HepG2 (cell line): ENCODE measurements around the gene IL31. TPM values are rescaled to one million over a fixed set of nuclear protein-coding genes. Genes with fewer than 3 reads are reported as not detected.

Experiments used
- ATAC-seq: fragments of 200-7000 bp; cut with Tn5 transposase; 3 replicates; pipeline ENCODE4 v1.9.1; 2020; ENCODE audit warnings: mild to moderate bottlenecking, moderate library complexity
- BruUV-seq: library from RNA; stranded (reverse); fragments of 400-500 nt; replicated peaks from 2 replicates; lab custom pipeline; 2021; lab: Mats Ljungman, UMichigan
- CTCF ChIA-PET: fragments of 300-600 bp; formaldehyde crosslinking; extraction: SDS; loops from one replicate; lab custom pipeline; 2021; ENCODE audit warnings: low total read pairs, inconsistent platforms, low intra/inter-chr PET ratio; lab: Yijun Ruan, JAX
- POLR2A ChIA-PET: fragments of 350-600 bp; sonication (Branson Sonifier 250); formaldehyde crosslinking; loops from one replicate; lab custom pipeline; 2020; ENCODE audit warnings: antibody characterized with exemption, inconsistent platforms; lab: Yijun Ruan, JAX
- DNase-seq: peaks from one replicate; pipeline ENCODE4 v3.0.0-alpha.2; 2015; ENCODE audit warnings: low spot score
- FAIRE-seq: peaks from 3 replicates; lab custom pipeline; 2011; peaks lifted over from hg19 to GRCh38; lab: Jason Lieb, UNC
- H2AFZ ChIP-seq: one replicate; pipeline ENCODE4 v1.6.1; 2011; ENCODE audit warnings: low read length, inconsistent platforms
- H3K27ac ChIP-seq: fragments of 300-600 bp; 3 replicates; pipeline ENCODE4 v1.8.0; 2011; ENCODE audit warnings: mixed run types, mild to moderate bottlenecking, mixed read lengths, low read length, inconsistent platforms; ENCODE audit not compliant: insufficient read depth; ENCODE audit errors: extremely low read length
- H3K27me3 ChIP-seq, 2 experiments: fragments of 200-600 bp in 1 of 2; 2 replicates in 1 of 2; 3 replicates in 1 of 2; pipeline versions ENCODE4 v1.6.0 to v1.8.0; 2011; ENCODE audit warnings: low read length in 2 of 2, mild to moderate bottlenecking in 2 of 2, moderate library complexity in 2 of 2, inconsistent platforms in 1 of 2; ENCODE audit not compliant: insufficient read depth in 2 of 2, control insufficient read depth in 1 of 2
- H3K36me3 ChIP-seq, 2 experiments: fragments of 200-600 bp in 1 of 2; replicated peaks in 1 of 2; 2 replicates in 1 of 2; 3 replicates in 1 of 2; pipeline versions ENCODE4 v1.5.1 to v1.8.0; 2011; ENCODE audit warnings: low read length in 2 of 2, inconsistent platforms in 1 of 2; ENCODE audit not compliant: insufficient read depth in 2 of 2, control insufficient read depth in 1 of 2
- H3K4me1 ChIP-seq: 2 replicates; pipeline ENCODE4 v1.5.1; 2012; ENCODE audit warnings: low read length, inconsistent platforms; ENCODE audit not compliant: insufficient read depth
- H3K4me2 ChIP-seq: 2 replicates; pipeline ENCODE4 v1.6.0; 2011; ENCODE audit warnings: low read depth, low read length, inconsistent platforms
- H3K4me3 ChIP-seq, 3 experiments: fragments of 200-600 bp in 1 of 3; sonication (generic), shearing (Covaris generic) in 1 of 3; replicated peaks in 1 of 3; 2 replicates each; pipeline ENCODE4 v1.5.1; 2011 to 2016; ENCODE audit warnings: low read length in 3 of 3, inconsistent platforms in 2 of 3, low read depth in 2 of 3, mild to moderate bottlenecking in 2 of 3, control low read depth in 1 of 3, mixed read lengths in 1 of 3; ENCODE audit not compliant: insufficient read depth in 1 of 3
- H3K79me2 ChIP-seq: one replicate; pipeline ENCODE4 v1.6.1; 2011; ENCODE audit warnings: low read length, inconsistent platforms; ENCODE audit not compliant: insufficient read depth
- H3K9ac ChIP-seq: 2 replicates; pipeline ENCODE4 v1.6.0; 2011; ENCODE audit warnings: mild to moderate bottlenecking, low read depth, low read length, inconsistent platforms; ENCODE audit not compliant: insufficient read depth
- H3K9me3 ChIP-seq: 2 replicates; pipeline ENCODE4 v1.5.1; 2012; ENCODE audit warnings: mild to moderate bottlenecking, low read length
- H4K20me1 ChIP-seq: 2 replicates; pipeline ENCODE4 v1.6.0; 2011; ENCODE audit warnings: inconsistent platforms, mild to moderate bottlenecking, low read length, moderate library complexity; ENCODE audit not compliant: insufficient read depth
- CBFB ChIP-seq: sonication (generic); formaldehyde crosslinking; IDR thresholded peaks from 2 replicates; pipeline ENCODE4 v1.4.0; 2020; ENCODE audit warnings: missing genetic modification reagents
- HMGA1 ChIP-seq: sonication (generic); formaldehyde crosslinking; conservative IDR thresholded peaks from 2 replicates; pipeline ENCODE4 v1.4.0; 2020; ENCODE audit warnings: missing genetic modification reagents
- KLF6 ChIP-seq: IDR thresholded peaks from 2 replicates; pipeline ENCODE4 v1.8.0; 2016; ENCODE audit warnings: missing biosample characterization, missing genetic modification reagents
- LBX2 ChIP-seq: sonication (generic); formaldehyde crosslinking; IDR thresholded peaks from 2 replicates; pipeline ENCODE4 v1.5.0; 2020; ENCODE audit warnings: missing genetic modification reagents, mild to moderate bottlenecking, borderline replicate concordance
- SMAD9 ChIP-seq: sonication (generic); formaldehyde crosslinking; IDR thresholded peaks from 2 replicates; pipeline ENCODE4 v1.5.1; 2020; ENCODE audit warnings: mild to moderate bottlenecking, missing genetic modification reagents
- SNAPC4 ChIP-seq: sonication (generic); formaldehyde crosslinking; IDR thresholded peaks from 2 replicates; pipeline ENCODE4 v1.4.0; 2020; ENCODE audit warnings: mild to moderate bottlenecking, missing genetic modification reagents
- ZBTB7B ChIP-seq: sonication (generic); formaldehyde crosslinking; IDR thresholded peaks from 2 replicates; pipeline ENCODE4 v1.4.0; 2020; ENCODE audit warnings: missing genetic modification reagents
- ZNF569 ChIP-seq: sonication (generic); formaldehyde crosslinking; IDR thresholded peaks from 2 replicates; pipeline ENCODE4 v1.5.0; 2020; ENCODE audit warnings: mild to moderate bottlenecking, missing genetic modification reagents, moderate library complexity, borderline replicate concordance
- ZNF772 ChIP-seq: sonication (generic); formaldehyde crosslinking; IDR thresholded peaks from 2 replicates; pipeline ENCODE4 v1.5.0; 2020; ENCODE audit warnings: mild to moderate bottlenecking, missing genetic modification reagents
- WGBS: methylation state at CpG from one replicate; pipeline ENCODE4 v1.1.6; 2017; ENCODE audit warnings: low lambda C conversion rate; 5-methylcytosine and 5-hydroxymethylcytosine counted together
- in situ Hi-C: cut with HindIII; loops from 2 replicates; pipeline ENCODE4 v1.10.0; 2017; ENCODE audit warnings: low pct_unique_long_range_greater_than_20kb; ENCODE audit not compliant: extremely low pct_ligation_motif_present
- intact Hi-C: fragments of 100-400 bp; cut with micrococcal nuclease; formaldehyde crosslinking; loops from one replicate; pipeline ENCODE4 v1.10.0; 2022; ENCODE audit not compliant: unreplicated experiment
- polyA plus RNA-seq, 8 experiments: library from polyadenylated mRNA; depleted of rRNA in 3 of 8; stranded (reverse) in 7 of 8; unstranded in 1 of 8; fragments of >200 nt; fragmentation: Illumina TruSeq in 4 of 8; extraction: Trizol in 4 of 8; gene quantifications; 2 replicates each; pipeline versions ENCODE4 v1.2.1 to v1.2.3, GENCODE V29; 2011 to 2016; ENCODE audit warnings: low read depth in 4 of 8, missing spikeins in 1 of 8, mixed read lengths in 1 of 8; ENCODE audit not compliant: insufficient read depth in 1 of 8
- total RNA-seq, 5 experiments: library from RNA; depleted of rRNA; stranded (reverse); fragments of >200 nt; fragmentation: Illumina TruSeq; extraction: Trizol; gene quantifications; 2 replicates each; pipeline ENCODE4 v1.2.3, GENCODE V29; 2016; ENCODE audit warnings: low read depth in 1 of 5

The IL31 gene
- total and polyA plus RNA-seq, 2 of the 13 experiments (the other 11 are each of a cell fraction or from before 2014, with no cell fraction given): not detected

- peaks cover 19 to 52% of the 10 kb centered on the region in 2 experiments; a peak in 4 of 5 replicates for H3K36me3 ChIP-seq
These were observed 44.9 kb downstream of the IL31 start for GRCh38 chr12:122129131-122129530.

More at GRCh38 chr12:122129131-122129530, 44.9 kb downstream of the IL31 start:
- H3K4me3 ChIP-seq: no peak overlapping the region
- no peak overlapping the region for H3K9ac ChIP-seq
- in situ Hi-C loops (no loop called here), intact Hi-C loops (loop anchor here (10.0 kb wide), 1 partner anchor 174 kb away; no protein-coding TSS in a partner anchor)
- FAIRE-seq (no peak), ATAC-seq (no peak), DNase-seq (no peak)
- CTCF ChIA-PET: no interaction called here
- no peaks in the 10 kb centered on the region for H3K27me3 ChIP-seq
- H3K9me3 ChIP-seq: no peaks in the 10 kb centered on the region
- H3K4me1 ChIP-seq: peaks cover 28% of the 10 kb centered on the region
- WGBS: 96% methylated on average over 10 of the region's 13 CpGs
- POLR2A ChIA-PET: no interaction called here
- peaks cover 3% of the 10 kb centered on the region for H3K79me2 ChIP-seq
- 0 out of 2 replicates have a peak, but pooled peaks cover 3% of the 10 kb centered on the region for H4K20me1 ChIP-seq
- H2AFZ ChIP-seq: no peak overlapping the region
- no peak for TF ChIP-seq ZNF569 (CRISPR knock-in tag)
- TF ChIP-seq SMAD9 (CRISPR knock-in tag): no peak
- TF ChIP-seq ZBTB7B (CRISPR knock-in tag): no peak
- TF ChIP-seq KLF6 (CRISPR knock-in tag): no peak
- TF ChIP-seq HMGA1 (CRISPR knock-in tag): no peak
- TF ChIP-seq ZNF772 (CRISPR knock-in tag): no peak
- TF ChIP-seq SNAPC4 (CRISPR knock-in tag): no peak
- no peak for TF ChIP-seq CBFB (CRISPR knock-in tag)
- no peak for TF ChIP-seq LBX2 (CRISPR knock-in tag)
- H3K4me2 ChIP-seq: no peak overlapping the region
- BruUV-seq: no TSS peak
- no peak overlapping the region for H3K27ac ChIP-seq
